Measurements from ENCODE around the gene PANK1.
"Not testable (repeated sequence)": the region's sequence is repeated elsewhere in the genome, so short reads cannot be mapped to it uniquely, and the experiment has no call there.

The PANK1 gene

GRCh38 chr10:89566095-89566950, 78.7 kb downstream of the PANK1 start:
- no peak for DNase-seq

- DNase-seq = no peak
These were observed 79.9 kb downstream of the PANK1 start for GRCh38 chr10:89565180-89565579.

DNA sequence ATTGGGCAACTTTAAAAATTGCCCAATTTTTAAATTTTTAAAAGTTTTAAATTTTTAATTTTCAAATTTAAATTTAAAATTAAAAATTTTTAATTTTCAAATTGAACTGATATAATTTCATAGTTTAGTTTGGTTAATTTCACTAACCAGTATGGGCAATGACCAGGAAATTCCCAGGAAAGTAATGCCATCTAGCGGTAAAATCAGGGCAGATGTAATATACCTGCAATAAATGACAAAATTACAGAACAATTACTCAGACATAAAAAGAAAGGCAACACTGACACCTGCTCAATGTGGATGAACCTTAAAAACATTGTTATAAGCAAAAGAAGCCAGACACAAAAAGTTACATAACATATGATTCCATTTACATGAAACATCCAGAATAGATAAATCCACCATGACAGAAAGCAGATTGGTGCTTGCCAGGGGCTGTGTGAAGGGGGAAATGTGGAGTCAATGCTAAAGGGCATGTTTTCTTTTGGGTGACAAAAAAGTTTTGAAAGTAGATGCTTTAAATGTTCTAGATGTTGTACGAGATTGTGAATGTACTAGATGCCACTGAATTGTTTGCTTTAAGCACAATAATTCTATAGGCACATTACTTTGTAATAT, 81.1 kb downstream of the PANK1 start:
- no peak for DNase-seq

DNA sequence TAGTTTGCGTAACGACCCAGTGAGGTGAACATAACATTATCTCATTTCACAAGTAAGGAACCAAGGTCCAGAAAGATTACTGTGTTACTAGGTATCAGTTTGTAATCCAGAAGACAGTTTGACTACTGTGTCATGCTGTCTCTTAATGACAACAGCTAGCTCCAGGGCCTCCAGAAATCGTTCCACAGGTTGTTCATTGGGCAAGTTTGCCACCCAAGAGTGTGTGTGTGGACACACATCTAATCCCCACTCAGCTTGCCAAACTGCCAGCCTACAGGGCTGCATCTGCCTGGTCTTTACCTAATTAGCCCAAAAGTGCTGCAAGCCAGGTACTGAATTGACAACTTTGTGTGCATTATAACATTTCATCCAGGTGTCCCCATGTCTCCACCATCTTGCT, 81.7 kb downstream of the PANK1 start:
- DNase-seq = no peak

GRCh38 chr10:89556600-89556999, 88.4 kb downstream of the PANK1 start:
- DNase-seq = no peak

GRCh38 chr10:89555688-89556445, 89.2 kb downstream of the PANK1 start:
- no peak for DNase-seq

DNA sequence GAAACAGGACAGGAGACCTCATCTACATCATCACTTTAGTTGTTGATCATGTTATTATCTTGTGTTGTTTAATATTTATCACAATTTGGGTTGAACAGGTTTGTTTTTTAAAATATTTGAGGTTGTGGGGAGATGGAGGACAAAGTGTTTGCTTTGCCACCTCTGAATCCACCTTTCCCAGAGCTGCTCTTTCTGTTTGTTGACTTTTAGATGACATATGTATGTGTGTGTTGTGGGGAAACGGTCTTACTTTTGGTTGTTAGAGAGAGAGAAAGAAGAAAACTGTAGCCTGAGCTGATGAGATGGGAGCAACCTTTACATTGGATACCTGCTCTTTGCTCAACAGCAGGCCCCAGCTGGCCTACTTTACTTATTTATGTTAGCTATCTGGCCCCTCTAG, 90.6 kb downstream of the PANK1 start:
- DNase-seq = no peak

GRCh38 chr10:89553064-89553734, 91.8 kb downstream of the PANK1 start:
- DNase-seq = no peak

DNA sequence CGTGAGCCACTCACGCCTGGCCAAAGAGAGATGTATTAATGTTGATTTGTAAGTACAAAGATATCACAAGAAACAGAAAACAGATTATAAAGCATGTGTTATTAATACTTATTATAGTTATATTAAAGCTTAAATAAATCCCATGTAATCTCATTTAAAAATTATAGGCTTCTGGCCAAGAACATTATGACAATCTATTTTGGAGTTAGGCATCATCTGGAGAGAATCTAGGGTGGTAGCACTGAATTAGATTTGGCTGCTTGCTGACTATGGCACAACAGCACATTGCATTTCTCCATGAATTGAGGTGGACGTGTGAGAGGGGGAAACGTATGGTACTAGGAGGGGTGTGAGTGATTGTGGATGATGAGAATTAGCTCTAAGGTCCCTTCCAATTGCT, 92.8 kb downstream of the PANK1 start:
- no peak for DNase-seq

- no peak for DNase-seq
These were observed 94.5 kb downstream of the PANK1 start for GRCh38 chr10:89550509-89550908.

DNA sequence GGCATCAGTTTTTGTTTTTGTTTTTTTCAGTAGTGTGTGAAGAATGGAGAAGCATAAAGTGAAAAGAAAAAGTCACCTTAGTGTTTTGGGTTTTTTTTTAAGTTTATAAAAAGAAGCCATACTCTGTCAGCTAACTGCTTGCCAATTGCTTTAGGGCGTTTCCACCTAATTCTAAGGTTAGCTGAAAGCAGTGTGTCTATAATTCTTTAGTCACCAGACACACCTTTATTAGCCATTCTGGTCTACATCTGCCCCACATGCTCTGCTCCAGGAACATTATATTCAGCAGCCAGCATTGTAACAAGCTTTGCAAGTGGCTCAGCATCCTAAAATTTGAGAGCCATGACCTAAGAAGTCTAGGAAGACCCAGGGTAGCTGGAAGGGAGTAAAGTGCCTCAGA, 95.5 kb downstream of the PANK1 start:
- no peak for DNase-seq

- no peak for DNase-seq
These were observed 96.4 kb downstream of the PANK1 start for GRCh38 chr10:89548673-89549072.

DNA sequence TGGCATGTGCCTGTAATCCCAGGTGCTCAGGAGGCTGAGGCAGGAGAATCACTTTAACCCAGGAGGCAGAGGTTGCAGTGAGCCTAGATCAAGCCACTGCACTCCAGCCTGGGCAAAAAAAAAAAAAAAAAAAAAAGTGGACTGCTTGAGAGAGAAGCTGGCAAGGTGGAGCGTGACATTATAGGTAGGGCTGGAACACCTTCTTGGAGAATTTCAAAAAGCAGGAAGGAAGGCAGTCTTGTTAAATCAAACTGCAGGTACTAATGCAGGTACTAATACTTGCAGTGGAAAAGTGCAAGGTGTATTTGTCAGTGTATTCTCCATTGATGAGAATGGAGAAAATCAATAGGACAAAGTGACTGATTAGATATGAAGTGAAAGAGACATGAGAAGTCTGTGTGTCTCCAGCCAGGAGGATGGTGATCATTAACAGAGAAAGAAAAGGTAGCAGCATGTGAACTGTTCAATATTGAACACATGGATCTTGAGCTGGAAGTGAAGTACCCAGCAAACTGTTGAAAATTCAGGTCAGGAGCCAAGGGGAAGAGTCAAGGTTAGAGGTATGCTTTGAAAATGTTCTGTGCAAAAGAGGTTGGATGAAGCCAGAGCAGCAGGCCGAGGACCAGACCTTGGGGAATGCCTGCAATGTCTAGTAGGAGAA, 97.1 kb downstream of the PANK1 start:
- DNase-seq = no peak

DNA sequence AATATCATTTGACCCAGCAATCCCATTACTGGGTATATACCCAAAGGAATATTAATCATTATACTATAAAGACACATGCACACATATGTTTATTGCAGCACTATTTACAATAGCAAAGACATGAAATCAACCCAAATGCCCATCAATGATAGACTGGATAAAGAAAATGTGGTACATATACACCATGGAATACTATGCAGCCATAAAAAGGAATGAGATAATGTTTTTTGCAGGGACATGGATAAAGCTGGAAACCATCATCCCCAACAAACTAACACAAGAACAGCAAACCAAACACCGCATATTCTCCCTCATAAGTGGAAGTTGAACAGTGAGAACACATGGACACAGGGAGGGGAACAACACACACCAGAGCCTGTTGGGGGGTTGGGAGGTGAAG, 98.4 kb downstream of the PANK1 start:
- DNase-seq = not testable (repeated sequence)

DNA sequence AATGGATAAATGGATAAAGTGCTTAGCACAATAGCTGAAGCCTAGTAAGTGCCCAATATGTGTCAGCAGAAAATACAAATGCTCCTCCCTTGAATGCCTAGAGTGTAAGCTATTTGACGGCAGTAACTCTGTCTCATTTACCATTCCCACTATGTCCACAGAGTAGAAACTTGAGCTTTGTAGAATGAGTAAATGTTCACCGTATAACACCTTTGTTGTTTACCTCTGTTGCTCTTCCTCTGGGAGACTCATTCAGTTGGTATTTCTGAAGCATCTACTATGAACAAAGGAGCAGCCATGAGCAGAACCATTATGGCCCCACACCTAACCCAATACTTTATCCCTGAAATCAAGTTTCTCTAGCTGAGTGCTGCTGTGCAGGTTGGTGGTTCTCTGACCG, 101.2 kb downstream of the PANK1 start:
- no peak for DNase-seq

- no peak for DNase-seq
These were observed 104.6 kb downstream of the PANK1 start for GRCh38 chr10:89540420-89540949.

- DNase-seq = no peak
These were observed 107.7 kb downstream of the PANK1 start for GRCh38 chr10:89537364-89537763.

DNA sequence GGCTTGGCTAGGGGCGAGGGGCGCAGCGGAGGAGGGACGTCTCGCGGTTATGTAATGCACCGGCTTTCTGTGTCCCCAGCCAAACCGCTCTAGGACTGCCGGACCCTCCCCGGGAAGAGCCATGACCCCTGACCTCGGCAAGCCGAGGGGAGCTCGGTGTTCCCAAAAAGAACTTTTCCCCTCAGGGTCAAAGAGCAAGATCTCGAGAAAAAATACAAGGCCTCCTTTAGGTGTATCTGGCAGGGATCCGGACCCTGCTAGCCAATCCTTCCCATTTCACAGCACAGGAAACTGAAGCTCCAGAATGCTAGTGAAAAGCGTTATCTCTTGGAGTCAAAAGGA, 109.1 kb downstream of the PANK1 start:
- DNase-seq = no peak

GRCh38 chr10:89535171-89536012, 109.7 kb downstream of the PANK1 start, which contains the start of gene SLC16A12:
SLC16A12 (minus strand) TSS chr10:89535594; CDS start chr10:89462578, 73,016 bp downstream.
- DNase-seq = no peak

- no peak for DNase-seq
These were observed 110.2 kb downstream of the PANK1 start for GRCh38 chr10:89534826-89535166.
